Neutrophil (primary cell): ENCODE results near the gene CCDC27.

Source experiments
- H3K27ac ChIP-seq: fragments of 200-600 bp; sonication (generic); 2 replicates; pipeline ENCODE4 v1.5.1; 2016; ENCODE audit warnings: mild to moderate bottlenecking, moderate library complexity
- H3K27me3 ChIP-seq: fragments of 200-600 bp; sonication (generic); 2 replicates; pipeline ENCODE4 v1.6.0; 2016; ENCODE audit warnings: mild to moderate bottlenecking
- H3K36me3 ChIP-seq: fragments of 200-600 bp; sonication (generic); 2 replicates; pipeline ENCODE4 v1.5.1; 2017
- H3K4me1 ChIP-seq, 2 experiments: fragments of 200-600 bp in 1 of 2; sonication (generic) in 1 of 2; 1 replicate in 1 of 2; 2 replicates in 1 of 2; pipeline versions ENCODE4 v1.5.1 to v1.6.1; 2013 to 2016; ENCODE audit warnings: low read depth in 1 of 2, low read length in 1 of 2, mild to moderate bottlenecking in 1 of 2, moderate library complexity in 1 of 2; ENCODE audit not compliant: control insufficient read depth in 1 of 2, insufficient read depth in 1 of 2
- H3K4me3 ChIP-seq, 2 experiments: fragments of 200-600 bp in 1 of 2; sonication (generic) in 1 of 2; 1 replicate in 1 of 2; 2 replicates in 1 of 2; pipeline ENCODE4 v1.5.1; 2013 to 2016; ENCODE audit warnings: low read depth in 1 of 2, low read length in 1 of 2, mild to moderate bottlenecking in 1 of 2, moderate library complexity in 1 of 2
- H3K9me3 ChIP-seq: fragments of 200-600 bp; sonication (generic); 2 replicates; pipeline ENCODE4 v1.5.1; 2016
- TF ChIP-seq, protein P1 (sequence below): fragments of 200-600 bp; sonication (generic); IDR thresholded peaks from 2 replicates; pipeline ENCODE4 v1.5.1; 2016; ENCODE audit warnings: antibody characterized with exemption

Gene CCDC27

DNA sequence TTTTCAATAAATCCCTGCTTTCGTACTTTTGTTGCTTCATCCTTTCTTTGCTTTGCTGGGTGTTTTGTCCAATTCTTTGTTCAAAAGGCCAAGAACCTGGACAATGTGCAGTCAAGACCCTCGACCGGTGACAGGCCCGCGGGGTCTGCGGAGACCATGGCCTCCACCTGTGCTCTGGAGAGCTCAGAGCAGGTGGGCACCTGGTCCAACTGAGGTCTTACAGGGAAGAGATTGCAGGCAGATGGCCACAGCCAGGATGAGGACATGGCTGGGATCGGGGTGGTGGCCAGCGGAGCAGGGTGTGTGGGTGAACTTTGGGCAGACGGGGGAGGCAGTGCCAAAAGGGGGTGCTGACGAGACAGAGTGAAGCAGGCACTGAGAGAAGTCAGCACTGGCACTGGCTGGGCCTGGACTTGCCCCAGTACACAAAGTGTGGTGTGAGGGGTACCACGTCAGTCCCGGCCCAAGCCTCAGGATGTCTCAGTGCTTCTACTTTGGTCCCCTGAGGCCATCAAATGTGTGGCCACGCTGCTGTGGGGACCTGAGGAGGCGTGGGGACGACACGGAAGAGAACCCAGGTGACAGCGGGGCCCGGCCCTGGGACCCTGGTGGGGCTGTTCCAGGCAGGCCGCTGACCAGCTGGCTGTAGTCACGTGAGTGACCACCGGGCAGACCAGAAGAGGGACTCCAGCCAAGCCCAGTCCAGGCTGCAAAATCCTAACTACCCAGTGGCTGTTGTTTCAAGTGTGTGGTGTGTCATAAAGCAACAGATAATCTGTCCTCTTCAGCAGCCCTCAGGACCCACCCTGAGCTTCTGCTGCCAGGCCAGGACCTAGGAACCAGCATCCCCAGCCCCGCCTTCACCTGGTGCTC, 10.4 kb upstream of the CCDC27 start:
- Histone ChIP-seq H3K4me1 (peaks cover 9 to 10% of the 10 kb centered on the region in 2 experiments), H3K27ac (no peak overlapping the region), H3K36me3 (peaks cover 28% of the 10 kb centered on the region), H3K4me3 (no peak overlapping the region), H3K27me3 (peaks cover 14% of the 10 kb centered on the region), H3K9me3 (no peaks in the 10 kb centered on the region)
- TF ChIP-seq, protein P1, sequence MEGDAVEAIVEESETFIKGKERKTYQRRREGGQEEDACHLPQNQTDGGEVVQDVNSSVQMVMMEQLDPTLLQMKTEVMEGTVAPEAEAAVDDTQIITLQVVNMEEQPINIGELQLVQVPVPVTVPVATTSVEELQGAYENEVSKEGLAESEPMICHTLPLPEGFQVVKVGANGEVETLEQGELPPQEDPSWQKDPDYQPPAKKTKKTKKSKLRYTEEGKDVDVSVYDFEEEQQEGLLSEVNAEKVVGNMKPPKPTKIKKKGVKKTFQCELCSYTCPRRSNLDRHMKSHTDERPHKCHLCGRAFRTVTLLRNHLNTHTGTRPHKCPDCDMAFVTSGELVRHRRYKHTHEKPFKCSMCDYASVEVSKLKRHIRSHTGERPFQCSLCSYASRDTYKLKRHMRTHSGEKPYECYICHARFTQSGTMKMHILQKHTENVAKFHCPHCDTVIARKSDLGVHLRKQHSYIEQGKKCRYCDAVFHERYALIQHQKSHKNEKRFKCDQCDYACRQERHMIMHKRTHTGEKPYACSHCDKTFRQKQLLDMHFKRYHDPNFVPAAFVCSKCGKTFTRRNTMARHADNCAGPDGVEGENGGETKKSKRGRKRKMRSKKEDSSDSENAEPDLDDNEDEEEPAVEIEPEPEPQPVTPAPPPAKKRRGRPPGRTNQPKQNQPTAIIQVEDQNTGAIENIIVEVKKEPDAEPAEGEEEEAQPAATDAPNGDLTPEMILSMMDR: no peak

DNA sequence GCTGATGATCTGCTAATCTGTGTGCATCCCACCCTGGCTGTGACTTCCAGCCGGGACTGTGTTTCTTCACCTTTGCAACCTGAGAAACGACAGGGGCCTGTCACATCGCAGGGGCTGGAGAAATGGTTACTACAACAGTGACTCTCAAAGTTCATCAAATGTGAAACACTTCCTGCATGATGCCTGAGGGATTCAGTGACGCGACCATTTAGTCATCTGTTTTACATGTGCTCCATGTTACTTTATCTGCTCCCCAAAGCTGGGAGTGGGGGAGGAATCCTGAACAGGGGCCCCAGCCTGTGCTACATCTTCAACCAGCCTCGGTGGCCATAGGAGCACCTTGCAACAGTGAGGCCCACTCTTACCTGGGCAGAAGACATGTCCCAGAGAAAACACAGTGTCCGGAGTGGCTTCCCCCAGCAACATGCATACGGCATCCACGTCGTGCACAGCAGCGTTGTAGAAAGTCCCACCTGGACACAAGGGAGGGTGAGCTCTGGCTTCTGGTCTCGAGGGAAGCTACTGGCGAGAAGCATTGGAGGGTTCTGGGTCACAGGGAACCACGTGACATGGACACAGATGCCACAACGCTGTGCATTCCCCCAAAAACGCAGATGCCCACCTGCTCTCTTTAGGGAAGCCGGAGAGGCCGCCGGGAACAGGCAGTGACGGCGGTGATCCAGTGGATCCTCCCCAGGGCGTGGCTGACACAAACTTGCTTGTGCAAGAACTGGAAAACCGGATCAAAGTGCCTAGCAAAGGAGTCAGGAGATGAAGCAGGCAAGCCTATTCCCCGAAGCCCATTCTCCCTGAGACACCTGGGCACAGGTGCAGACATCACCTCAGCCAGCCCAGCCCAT, 9.6 kb upstream of the CCDC27 start:
- Histone ChIP-seq H3K4me3 (no peak overlapping the region), H3K27me3 (peaks cover 23% of the 10 kb centered on the region), H3K9me3 (no peaks in the 10 kb centered on the region), H3K36me3 (peaks cover 28% of the 10 kb centered on the region), H3K27ac (peak overlapping the region; percentile 59), H3K4me1 (peaks cover 15 to 17% of the 10 kb centered on the region in 2 experiments)
- TF ChIP-seq, protein P1: no peak

DNA sequence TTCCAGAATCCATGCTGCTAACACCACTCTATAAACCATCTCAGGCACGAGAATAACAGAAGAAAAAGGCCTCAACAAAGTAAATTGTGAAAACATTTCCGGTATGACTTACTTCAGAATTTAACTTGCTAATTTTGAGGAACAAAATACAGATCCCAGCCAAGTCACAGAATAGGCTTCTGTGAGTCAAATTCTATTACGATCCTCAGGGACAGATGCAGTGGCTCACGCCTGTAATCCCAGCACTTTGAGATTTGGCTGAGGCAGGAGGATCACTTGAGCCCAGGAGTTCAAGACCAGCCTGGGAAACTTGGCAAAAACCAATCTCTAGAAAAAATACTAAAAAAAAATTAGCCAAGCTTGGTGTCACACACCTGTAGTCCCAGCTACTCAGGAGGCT, 8.8 kb upstream of the CCDC27 start:
- TF ChIP-seq, protein P1: no peak
- peak overlapping the region; percentile 59 for H3K27ac ChIP-seq
- no peaks in the 10 kb centered on the region for H3K9me3 ChIP-seq
- H3K4me1 ChIP-seq: peaks cover 18 to 20% of the 10 kb centered on the region in 2 experiments
- H3K27me3 ChIP-seq: peaks cover 30% of the 10 kb centered on the region
- no peak overlapping the region for H3K4me3 ChIP-seq
- H3K36me3 ChIP-seq: peaks cover 23% of the 10 kb centered on the region

DNA sequence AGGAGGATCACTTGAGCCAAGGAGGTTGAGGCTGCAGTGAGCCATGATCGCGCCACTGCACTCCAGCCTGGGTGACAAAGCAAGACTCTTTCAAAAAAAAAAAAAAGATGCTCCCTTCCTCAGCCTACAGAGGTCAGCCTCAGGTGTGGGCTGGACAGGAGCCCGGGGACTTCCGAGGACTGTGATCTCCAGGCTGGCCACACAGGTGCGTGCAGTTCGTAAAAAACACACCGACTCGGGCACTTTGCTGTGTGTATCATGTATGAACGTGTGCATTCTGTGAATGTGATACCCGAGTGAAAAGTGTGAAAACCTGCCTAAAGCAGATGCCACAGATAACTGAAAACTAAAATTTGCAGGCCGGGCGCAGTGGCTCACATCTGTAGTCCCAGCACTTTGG, 8.4 kb upstream of the CCDC27 start:
- H3K4me1 ChIP-seq: peaks cover 18 to 20% of the 10 kb centered on the region in 2 experiments
- no peak overlapping the region for H3K4me3 ChIP-seq
- H3K27ac ChIP-seq: peak overlapping the region; percentile 59
- peaks cover 34% of the 10 kb centered on the region for H3K27me3 ChIP-seq
- H3K9me3 ChIP-seq: no peaks in the 10 kb centered on the region
- H3K36me3 ChIP-seq: peaks cover 19% of the 10 kb centered on the region
- TF ChIP-seq, protein P1: no peak

DNA sequence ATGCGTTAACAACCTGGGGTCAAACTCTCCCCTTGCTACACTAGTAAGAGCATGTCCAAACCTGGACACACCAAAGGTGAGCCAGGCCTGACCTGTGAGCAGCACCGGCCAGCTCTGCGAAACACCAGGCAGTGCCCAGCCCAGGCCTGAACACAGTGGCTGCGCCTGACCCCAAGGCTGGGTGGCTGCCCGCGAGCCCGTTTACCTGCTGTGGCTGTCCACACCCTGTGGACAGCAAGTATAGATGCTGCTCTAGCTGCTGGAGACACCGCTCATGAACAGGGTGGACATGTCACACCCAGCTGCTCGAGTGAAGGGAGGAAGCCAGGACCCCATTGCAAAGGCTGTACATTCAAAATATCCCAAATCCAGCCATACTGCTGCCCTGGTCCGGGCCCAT, 7.6 kb upstream of the CCDC27 start:
- Histone ChIP-seq H3K4me3 (no peak overlapping the region), H3K4me1 (peaks cover 18 to 20% of the 10 kb centered on the region in 2 experiments), H3K36me3 (peaks cover 14% of the 10 kb centered on the region), H3K27me3 (peaks cover 41% of the 10 kb centered on the region), H3K9me3 (no peaks in the 10 kb centered on the region), H3K27ac (no peak overlapping the region)
- TF ChIP-seq, protein P1: no peak
